Measurements from ENCODE around the gene SP100.

GRCh38 chr2:230435431-230435830 lies 19.4 kb downstream of the SP100 start:
- no peak for TF ChIP-seq POLR2A (IDR thresholded peaks at IDR 0.05)
- TF ChIP-seq CTCF (IDR thresholded peaks at IDR 0.05) = no peak

Data from gastroesophageal sphincter (tissue), 3 donors.